SU-DHL-6 (cell line): ENCODE measurements around the gene DLX1.

Experiments
- H2AFZ ChIP-seq: fragments of 200-600 bp; sonication (generic); 2 replicates; pipeline ENCODE4 v1.6.1; 2014; ENCODE audit warnings: low read depth, mild to moderate bottlenecking, moderate library complexity, mixed read lengths, antibody characterized with exemption, low read length; ENCODE audit not compliant: severe bottlenecking
- H3F3A ChIP-seq: fragments of 200-600 bp; shearing (Covaris generic); 2 replicates; pipeline ENCODE4 v1.6.0; 2016; ENCODE audit warnings: antibody characterized with exemption, mild to moderate bottlenecking; ENCODE audit not compliant: insufficient read depth
- H3K27ac ChIP-seq: fragments of 200-600 bp; sonication (generic); 2 replicates; pipeline ENCODE4 v1.5.1; 2016; ENCODE audit warnings: low read depth, mild to moderate bottlenecking, low read length, moderate library complexity, mixed read lengths
- H3K27me3 ChIP-seq: fragments of 200-600 bp; sonication (generic), shearing (Covaris generic); 2 replicates; pipeline ENCODE4 v1.6.0; 2014; ENCODE audit warnings: mild to moderate bottlenecking, low read length
- H3K36me3 ChIP-seq: fragments of 200-600 bp; sonication (generic); 2 replicates; pipeline ENCODE4 v1.6.1; 2014; ENCODE audit warnings: mild to moderate bottlenecking, low read length, mixed read lengths
- H3K4me2 ChIP-seq: fragments of 300-600, 200-600 bp; shearing (Covaris generic), sonication (generic); 2 replicates; pipeline ENCODE4 v1.6.0; 2014; ENCODE audit warnings: low read length, low read depth, mild to moderate bottlenecking; ENCODE audit not compliant: poor library complexity, severe bottlenecking
- H3K4me3 ChIP-seq: fragments of 200-600 bp; sonication (generic); 2 replicates; pipeline ENCODE4 v1.5.1; 2014; ENCODE audit warnings: antibody characterized with exemption, low read length, mild to moderate bottlenecking, mixed read lengths; ENCODE audit not compliant: insufficient read depth, poor library complexity, severe bottlenecking
- H3K79me2 ChIP-seq: fragments of 200-600 bp; sonication (generic); 2 replicates; pipeline ENCODE4 v1.6.1; 2014; ENCODE audit warnings: mild to moderate bottlenecking, low read length, moderate library complexity; ENCODE audit not compliant: insufficient read depth
- H3K9ac ChIP-seq: fragments of 200-600 bp; sonication (generic); 2 replicates; pipeline ENCODE4 v1.7.0; 2014; ENCODE audit warnings: mild to moderate bottlenecking, low read length
- H3K9me2 ChIP-seq: fragments of 200-600 bp; sonication (generic); replicated peaks from 2 replicates; pipeline ENCODE4 v1.6.1; 2014; ENCODE audit warnings: low read length; ENCODE audit not compliant: insufficient read depth
- H3K9me3 ChIP-seq: fragments of 200-600 bp; sonication (generic); 2 replicates; pipeline ENCODE4 v1.6.1; 2014; ENCODE audit warnings: low read length, mixed read lengths; ENCODE audit not compliant: insufficient read depth
- H4K20me1 ChIP-seq: fragments of 200-600 bp; sonication (generic); 2 replicates; pipeline ENCODE4 v1.6.1; 2014; ENCODE audit warnings: low read depth, mild to moderate bottlenecking, antibody characterized with exemption, low read length, moderate library complexity, mixed read lengths
- CTCF ChIP-seq: fragments of 200-600 bp; sonication (generic); IDR thresholded peaks from one replicate; pipeline ENCODE4 v1.5.1; 2017; ENCODE audit warnings: antibody characterized with exemption, mild to moderate bottlenecking, low read length, moderate library complexity; ENCODE audit not compliant: insufficient read depth, poor library complexity, severe bottlenecking
- EZH2phosphoT487 ChIP-seq: fragments of 200-600 bp; sonication (generic), shearing (Covaris generic); conservative IDR thresholded peaks from 2 replicates; pipeline ENCODE4 v1.6.1; 2018; ENCODE audit warnings: mild to moderate bottlenecking, antibody characterized with exemption, low read length, moderate library complexity, mixed read lengths

Gene DLX1

GRCh38 chr2:172100080-172100934 lies 15.0 kb downstream of the DLX1 start:
- H3K9ac ChIP-seq, result no peak overlapping the region
- no peaks in the 10 kb centered on the region for H4K20me1 ChIP-seq
- H3K79me2 ChIP-seq, result no peaks in the 10 kb centered on the region
- no peak overlapping the region for H3K4me3 ChIP-seq
- TF ChIP-seq EZH2phosphoT487, result no peak; the same call in 1 of the 2 replicates
- H3K27ac ChIP-seq, result no peak overlapping the region
- H3K9me2 ChIP-seq, result no peaks in the 10 kb centered on the region
- no peaks in the 10 kb centered on the region for H3K27me3 ChIP-seq
- H2AFZ ChIP-seq, result no peak overlapping the region
- peaks cover 8% of the 10 kb centered on the region; the same call in 1 of the 2 replicates for H3F3A ChIP-seq
- H3K36me3 ChIP-seq, result no peaks in the 10 kb centered on the region
- no peaks in the 10 kb centered on the region for H3K9me3 ChIP-seq
- H3K4me2 ChIP-seq, result peak overlapping the region; percentile 84

GRCh38 chr2:172100935-172101820 lies 15.9 kb downstream of the DLX1 start:
- Histone ChIP-seq H3K9me2 (no peaks in the 10 kb centered on the region), H3K27me3 (no peaks in the 10 kb centered on the region), H3F3A (peaks cover 8% of the 10 kb centered on the region; the same call in 1 of the 2 replicates), H3K36me3 (no peaks in the 10 kb centered on the region), H3K9me3 (no peaks in the 10 kb centered on the region), H4K20me1 (no peaks in the 10 kb centered on the region), H2AFZ (peak overlapping the region; percentile 76), H3K79me2 (no peaks in the 10 kb centered on the region), H3K4me3 (peak overlapping the region; percentile 55), H3K9ac (peak overlapping the region; percentile 49; the same call in 1 of the 2 replicates), H3K27ac (no peak overlapping the region), H3K4me2 (peak overlapping the region; percentile 84)
- no peak for TF ChIP-seq CTCF
- no peak for TF ChIP-seq EZH2phosphoT487

- Histone ChIP-seq H3K27me3 (no peaks in the 10 kb centered on the region), H3K79me2 (no peaks in the 10 kb centered on the region), H3K9me3 (no peaks in the 10 kb centered on the region), H3K9ac (peak overlapping the region; percentile 49), H2AFZ (peak overlapping the region; percentile 76), H3F3A (peaks cover 8% of the 10 kb centered on the region; the same call in 1 of the 2 replicates), H3K27ac (no peak overlapping the region), H3K9me2 (no peaks in the 10 kb centered on the region), H3K4me3 (peak overlapping the region; percentile 55), H3K4me2 (peak overlapping the region; percentile 84), H4K20me1 (no peaks in the 10 kb centered on the region), H3K36me3 (no peaks in the 10 kb centered on the region)
- no peak for TF ChIP-seq EZH2phosphoT487
These were observed 16.6 kb downstream of the DLX1 start for GRCh38 chr2:172101821-172102390.
